GM19240 (cell line): ENCODE data around the gene GMDS.

Source experiments
- DNase-seq: peaks from one replicate; pipeline ENCODE4 v3.0.0; 2011; ENCODE audit warnings: low spot score; ENCODE audit not compliant: insufficient read length

GMDS gene

GRCh38 chr6:2179241-2179640, 66.2 kb downstream of the GMDS start:
- no peak for DNase-seq

GRCh38 chr6:2178125-2178524, 67.3 kb downstream of the GMDS start:
- no peak for DNase-seq

GRCh38 chr6:2175825-2176224, 69.6 kb downstream of the GMDS start:
- DNase-seq: no peak

GRCh38 chr6:2173203-2173961, 72.0 kb downstream of the GMDS start:
- no peak for DNase-seq

GRCh38 chr6:2171728-2172127, 73.7 kb downstream of the GMDS start:
- no peak for DNase-seq

GRCh38 chr6:2168480-2168879, 76.9 kb downstream of the GMDS start:
- DNase-seq: no peak

GRCh38 chr6:2166717-2167116, 78.7 kb downstream of the GMDS start:
- no peak for DNase-seq

GRCh38 chr6:2165286-2165685, 80.1 kb downstream of the GMDS start:
- no peak for DNase-seq

- no peak for DNase-seq
Observed at GRCh38 chr6:2164481-2164880, 80.9 kb downstream of the GMDS start.

- DNase-seq: no peak
Observed at GRCh38 chr6:2162079-2162445, 83.3 kb downstream of the GMDS start.

GRCh38 chr6:2158596-2159271, 86.7 kb downstream of the GMDS start:
- no peak for DNase-seq

GRCh38 chr6:2157441-2158127, 87.8 kb downstream of the GMDS start:
- no peak for DNase-seq

- no peak for DNase-seq
Observed at GRCh38 chr6:2155206-2155605, 90.2 kb downstream of the GMDS start.

- DNase-seq: no peak
Observed at GRCh38 chr6:2149361-2150006, 95.9 kb downstream of the GMDS start.

- no peak for DNase-seq
Observed at GRCh38 chr6:2148748-2149147, 96.7 kb downstream of the GMDS start.

GRCh38 chr6:2147766-2148448, 97.5 kb downstream of the GMDS start:
- no peak for DNase-seq

GRCh38 chr6:2147261-2147660, 98.1 kb downstream of the GMDS start:
- no peak for DNase-seq

GRCh38 chr6:2144210-2144609, 101.2 kb downstream of the GMDS start:
- no peak for DNase-seq

- DNase-seq: no peak
Observed at GRCh38 chr6:2141644-2142290, 103.6 kb downstream of the GMDS start.

- no peak for DNase-seq
Observed at GRCh38 chr6:2140438-2141128, 104.8 kb downstream of the GMDS start.
